T-helper 1 cell treated with Interleukin-12 subunit alpha and Interleukin-12 subunit beta and Interleukin-4 antibody, amounts not matched to agents 30 ng/mL and 1 ng/mL, for 36 hours (primary cell): ENCODE results near the gene TINAGL1. TPM values are rescaled to one million over a fixed set of nuclear protein-coding genes. Genes with fewer than 3 reads are reported as not detected.
"Not testable (repeated sequence)": the region's sequence is repeated elsewhere in the genome, so short reads cannot be mapped to it uniquely, and the experiment has no call there.

Experiments
- intact Hi-C: fragments of 100-400 bp; cut with micrococcal nuclease; formaldehyde crosslinking; loops from one replicate; pipeline ENCODE4 v1.15.1; 2024
- total RNA-seq: library from RNA; stranded (reverse); gene quantifications from 2 replicates; pipeline ENCODE4 v1.2.3, GENCODE V29; 2022

The TINAGL1 gene
- total RNA-seq, 1 donor from 2014 or later: not detected

DNA sequence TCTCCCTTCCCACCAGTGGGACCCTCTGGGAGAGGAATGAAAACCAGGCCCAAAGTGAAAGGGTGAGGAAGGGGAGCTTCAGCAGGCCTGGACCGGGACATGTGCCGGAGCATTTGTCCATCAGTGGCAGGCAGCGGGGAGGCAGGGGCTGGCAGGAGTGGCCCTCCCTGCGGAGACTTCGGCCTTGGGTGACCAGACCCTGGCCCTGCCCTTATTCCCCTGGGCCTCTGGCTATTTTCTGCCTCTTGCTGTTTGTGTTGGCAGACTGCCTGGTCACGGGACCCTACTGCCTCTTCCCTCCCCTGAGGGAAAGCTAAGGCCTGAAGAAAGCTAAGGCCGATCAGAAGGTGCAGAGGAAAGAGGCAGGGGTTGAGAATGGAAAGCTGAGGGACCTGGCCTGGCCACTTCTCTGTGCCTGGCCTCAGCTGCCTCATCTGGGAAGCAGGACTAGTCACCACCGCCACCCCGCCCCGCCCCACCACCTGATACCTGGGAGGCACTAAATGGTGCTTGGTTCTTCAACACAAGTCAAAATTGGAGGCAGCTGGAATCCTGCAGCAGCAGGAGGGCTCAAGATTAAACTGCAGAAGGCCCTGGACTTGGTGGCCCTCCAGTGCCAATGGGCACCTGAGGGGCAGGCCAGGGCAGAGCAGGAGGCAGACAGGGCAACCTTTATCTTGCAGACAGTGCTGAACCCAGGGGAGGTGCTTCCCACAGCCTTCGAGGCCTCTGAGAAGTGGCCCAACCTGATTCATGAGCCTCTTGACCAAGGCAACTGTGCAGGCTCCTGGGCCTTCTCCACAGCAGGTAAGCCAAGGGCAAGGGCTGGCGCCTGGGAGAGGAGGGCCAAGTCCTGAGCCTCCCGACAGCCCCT lies 7.9 kb downstream of the TINAGL1 start:
- intact Hi-C loops: no loop called here

DNA sequence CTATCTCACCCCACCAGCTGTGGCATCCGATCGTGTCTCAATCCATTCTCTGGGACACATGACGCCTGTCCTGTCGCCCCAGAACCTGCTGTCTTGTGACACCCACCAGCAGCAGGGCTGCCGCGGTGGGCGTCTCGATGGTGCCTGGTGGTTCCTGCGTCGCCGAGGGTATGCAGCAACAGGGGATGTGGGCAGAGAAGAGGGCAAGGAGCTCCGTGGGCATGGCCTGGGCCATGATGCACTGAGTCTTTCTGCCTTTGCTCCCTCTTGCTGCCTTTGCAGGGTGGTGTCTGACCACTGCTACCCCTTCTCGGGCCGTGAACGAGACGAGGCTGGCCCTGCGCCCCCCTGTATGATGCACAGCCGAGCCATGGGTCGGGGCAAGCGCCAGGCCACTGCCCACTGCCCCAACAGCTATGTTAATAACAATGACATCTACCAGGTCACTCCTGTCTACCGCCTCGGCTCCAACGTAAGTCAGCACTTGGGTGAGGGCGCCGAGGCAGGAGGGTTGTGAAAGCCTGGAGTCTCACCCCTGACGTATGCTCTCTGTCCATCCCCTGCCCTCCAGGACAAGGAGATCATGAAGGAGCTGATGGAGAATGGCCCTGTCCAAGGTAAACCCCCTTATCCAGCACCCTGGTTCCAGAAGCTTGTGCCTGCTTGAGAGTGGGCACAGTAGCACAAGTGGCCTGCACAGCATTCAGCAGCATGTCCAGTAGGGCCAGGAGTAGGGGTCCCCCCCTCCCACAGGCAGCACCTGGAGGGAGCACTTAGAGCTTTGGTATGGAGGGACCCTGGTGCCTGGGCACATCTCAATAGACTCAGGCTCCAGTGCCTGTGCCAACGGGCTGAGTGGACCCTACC lies 8.8 kb downstream of the TINAGL1 start:
- intact Hi-C loops: no loop called here

DNA sequence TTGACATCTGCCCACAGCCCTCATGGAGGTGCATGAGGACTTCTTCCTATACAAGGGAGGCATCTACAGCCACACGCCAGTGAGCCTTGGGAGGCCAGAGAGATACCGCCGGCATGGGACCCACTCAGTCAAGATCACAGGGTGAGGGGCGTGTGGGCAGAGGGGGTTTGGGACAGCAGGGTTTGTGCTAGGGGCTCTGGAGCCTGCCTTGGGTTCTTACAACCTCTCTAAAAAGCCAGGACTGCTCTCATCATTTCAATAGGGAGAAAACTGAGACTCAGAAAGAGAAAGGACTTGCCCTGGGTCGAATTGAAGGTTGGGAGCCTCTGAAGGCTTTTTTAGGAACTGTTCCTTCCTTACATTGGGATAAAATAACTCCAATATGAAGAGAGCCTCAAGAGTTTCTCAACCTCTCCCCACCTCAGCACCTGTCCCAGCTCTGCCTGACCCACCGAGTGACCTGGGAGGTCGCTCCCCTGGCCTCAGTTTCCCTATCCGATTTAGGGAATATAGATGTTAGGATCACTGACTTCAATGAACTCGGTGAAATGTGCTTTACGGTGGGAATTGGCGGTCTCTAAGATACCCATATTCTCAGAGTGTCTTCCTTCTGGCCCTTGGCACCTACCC lies 9.5 kb downstream of the TINAGL1 start:
- intact Hi-C loops: no loop called here

DNA sequence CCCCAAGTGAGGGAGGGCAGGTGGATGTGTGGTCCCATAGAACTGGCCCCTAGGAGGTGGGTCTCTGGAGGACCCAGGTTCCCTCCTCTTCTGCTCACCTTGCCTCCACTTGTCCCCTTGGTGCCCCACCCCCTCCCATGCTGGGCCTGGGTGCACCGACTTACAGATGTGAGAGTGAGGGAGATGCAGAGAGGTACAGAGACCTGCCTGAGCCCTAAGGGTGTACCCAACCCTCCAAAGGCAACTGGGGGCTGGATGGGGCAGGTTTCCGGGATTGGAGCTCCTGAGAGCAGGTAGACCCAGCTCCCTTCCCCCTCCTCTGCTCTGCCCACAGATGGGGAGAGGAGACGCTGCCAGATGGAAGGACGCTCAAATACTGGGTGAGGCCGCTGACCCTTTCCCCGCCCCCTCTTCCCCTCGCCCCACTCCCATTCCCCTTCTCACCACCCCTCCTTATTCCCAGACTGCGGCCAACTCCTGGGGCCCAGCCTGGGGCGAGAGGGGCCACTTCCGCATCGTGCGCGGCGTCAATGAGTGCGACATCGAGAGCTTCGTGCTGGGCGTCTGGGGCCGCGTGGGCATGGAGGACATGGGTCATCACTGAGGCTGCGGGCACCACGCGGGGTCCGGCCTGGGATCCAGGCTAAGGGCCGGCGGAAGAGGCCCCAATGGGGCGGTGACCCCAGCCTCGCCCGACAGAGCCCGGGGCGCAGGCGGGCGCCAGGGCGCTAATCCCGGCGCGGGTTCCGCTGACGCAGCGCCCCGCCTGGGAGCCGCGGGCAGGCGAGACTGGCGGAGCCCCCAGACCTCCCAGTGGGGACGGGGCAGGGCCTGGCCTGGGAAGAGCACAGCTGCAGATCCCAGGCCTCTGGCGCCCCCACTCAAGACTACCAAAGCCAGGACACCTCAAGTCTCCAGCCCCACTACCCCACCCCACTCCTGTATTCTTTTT lies 10.3 kb downstream of the TINAGL1 start:
- intact Hi-C loops: no loop called here

DNA sequence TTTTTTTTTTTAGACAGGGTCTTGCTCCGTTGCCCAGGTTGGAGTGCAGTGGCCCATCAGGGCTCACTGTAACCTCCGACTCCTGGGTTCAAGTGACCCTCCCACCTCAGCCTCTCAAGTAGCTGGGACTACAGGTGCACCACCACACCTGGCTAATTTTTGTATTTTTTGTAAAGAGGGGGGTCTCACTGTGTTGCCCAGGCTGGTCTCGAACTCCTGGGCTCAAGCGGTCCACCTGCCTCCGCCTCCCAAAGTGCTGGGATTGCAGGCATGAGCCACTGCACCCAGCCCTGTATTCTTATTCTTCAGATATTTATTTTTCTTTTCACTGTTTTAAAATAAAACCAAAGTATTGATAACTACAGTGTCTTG lies 11.0 kb downstream of the TINAGL1 start:
- intact Hi-C loops: not testable (repeated sequence)

DNA sequence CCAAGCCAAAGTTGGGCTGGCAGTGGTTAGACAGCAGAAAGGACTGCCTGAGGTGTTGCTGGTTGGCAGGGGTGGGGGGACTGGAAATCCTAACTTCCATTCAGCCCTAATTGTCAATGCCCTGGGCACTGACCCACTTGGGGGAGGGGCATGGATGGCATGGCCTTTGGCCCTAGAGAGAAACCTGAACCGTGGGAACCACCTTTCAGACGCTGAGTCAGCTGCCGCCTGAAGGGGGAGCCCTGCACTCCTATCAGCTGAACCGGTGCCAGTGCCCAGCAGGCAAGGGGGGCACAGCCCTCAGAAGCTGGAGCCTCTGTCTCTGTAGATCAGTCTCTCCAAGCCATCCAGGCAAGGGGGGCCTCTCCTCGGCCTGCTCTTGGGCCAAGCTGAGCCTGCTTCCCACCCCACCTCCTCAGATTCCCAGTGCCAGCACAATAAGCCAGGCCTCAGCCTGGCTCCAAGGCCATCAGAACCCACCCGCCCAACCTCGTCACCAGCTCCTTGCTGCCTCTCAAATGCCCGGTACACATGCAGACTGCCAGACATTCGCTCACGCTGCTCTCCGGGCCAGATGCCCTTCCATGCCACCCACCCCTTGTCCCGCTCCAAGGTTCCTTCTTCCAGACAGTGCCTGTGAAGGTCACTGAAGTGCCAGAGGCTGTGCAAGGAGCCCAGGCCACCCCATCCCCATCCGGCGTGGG lies 11.6 kb downstream of the TINAGL1 start:
- intact Hi-C loops: no loop called here

DNA sequence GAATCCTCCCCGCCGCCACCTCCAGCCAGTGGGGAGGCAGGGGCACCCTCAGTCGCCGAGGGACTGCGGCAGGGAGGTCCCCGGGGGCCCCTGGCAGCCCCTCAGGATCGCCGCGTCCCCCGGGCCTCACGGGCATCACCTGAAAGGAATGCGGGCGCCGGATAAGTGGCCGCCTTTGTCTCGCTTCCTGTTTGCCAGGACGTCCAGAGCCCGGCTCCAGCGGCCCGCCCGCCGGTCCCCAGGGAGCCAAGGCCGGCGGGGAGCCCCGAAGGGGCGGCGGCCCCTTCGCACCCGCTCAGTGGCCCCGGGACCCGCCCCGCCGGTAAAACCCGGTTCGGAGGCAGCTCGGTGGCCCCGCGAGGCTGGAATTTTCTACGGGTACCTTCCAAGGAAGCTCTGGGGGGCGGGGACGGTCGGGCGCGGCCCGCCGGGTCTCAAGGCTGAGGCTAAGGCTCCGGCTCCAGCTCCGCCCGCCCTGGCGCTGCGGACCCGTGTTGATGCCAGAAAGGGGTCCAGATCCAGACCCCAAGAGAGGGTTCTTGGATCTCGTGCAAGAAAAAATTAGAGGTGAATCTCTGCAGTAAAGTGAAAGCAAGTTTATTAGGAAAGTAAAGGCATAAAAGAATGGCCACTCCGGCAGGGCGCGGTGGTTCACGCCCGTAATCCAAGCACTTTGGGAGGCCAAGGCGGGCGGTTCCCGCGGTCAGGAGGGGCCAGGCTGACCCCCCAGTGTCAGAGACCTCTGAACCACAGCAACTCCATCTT lies 12.6 kb downstream of the TINAGL1 start:
- intact Hi-C loops: no loop called here

DNA sequence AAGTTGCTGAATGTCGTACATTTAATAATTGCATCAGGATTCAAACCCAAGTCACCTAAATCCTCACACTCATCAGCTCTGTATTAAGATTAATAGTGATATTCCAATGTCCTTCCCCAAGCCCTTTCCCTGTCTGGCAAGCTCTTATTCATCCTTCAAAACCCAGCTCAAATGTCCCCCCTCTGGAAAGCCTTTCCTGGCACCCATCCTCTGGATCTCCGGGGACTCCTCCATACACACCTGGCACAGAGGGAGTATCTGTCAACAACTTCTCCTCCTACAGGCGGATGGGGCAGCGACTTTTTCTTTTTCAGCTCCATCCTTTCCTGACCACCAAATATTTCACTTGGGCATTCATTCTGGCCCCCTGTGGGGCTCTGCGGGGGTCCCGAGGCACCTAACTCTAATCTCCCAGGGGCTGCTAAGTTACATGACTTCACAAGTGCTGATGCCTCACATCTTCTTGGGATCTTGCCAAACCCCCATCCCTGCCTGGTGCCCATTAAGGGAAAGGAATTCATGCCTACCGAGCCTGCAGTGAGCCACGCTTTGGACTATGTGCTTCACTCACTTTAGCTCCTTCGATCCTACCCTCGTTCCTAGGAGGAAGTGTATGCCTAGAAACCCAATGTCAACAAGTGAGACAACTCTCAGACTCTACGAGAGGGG lies 15.2 kb downstream of the TINAGL1 start:
- intact Hi-C loops: no loop called here

DNA sequence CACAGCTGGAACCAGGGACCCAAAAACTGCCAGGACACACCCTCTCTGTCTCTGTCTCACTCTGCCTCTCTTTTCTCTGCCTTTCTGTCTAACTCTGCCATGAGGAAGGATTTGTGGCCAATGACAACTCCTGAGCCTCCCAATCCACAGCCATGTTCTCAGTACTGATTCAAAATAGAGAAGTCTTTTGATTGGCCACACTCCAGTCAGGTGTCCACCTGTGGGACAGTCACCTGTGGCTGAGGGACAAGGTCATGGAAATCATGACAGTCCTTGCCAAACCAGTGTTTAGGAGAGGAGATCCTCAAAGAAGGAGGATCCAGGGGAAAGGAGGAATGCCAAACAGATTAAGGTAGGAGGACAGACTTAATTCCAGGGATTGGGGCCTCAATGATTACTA lies 15.8 kb downstream of the TINAGL1 start:
- intact Hi-C loops: no loop called here

DNA sequence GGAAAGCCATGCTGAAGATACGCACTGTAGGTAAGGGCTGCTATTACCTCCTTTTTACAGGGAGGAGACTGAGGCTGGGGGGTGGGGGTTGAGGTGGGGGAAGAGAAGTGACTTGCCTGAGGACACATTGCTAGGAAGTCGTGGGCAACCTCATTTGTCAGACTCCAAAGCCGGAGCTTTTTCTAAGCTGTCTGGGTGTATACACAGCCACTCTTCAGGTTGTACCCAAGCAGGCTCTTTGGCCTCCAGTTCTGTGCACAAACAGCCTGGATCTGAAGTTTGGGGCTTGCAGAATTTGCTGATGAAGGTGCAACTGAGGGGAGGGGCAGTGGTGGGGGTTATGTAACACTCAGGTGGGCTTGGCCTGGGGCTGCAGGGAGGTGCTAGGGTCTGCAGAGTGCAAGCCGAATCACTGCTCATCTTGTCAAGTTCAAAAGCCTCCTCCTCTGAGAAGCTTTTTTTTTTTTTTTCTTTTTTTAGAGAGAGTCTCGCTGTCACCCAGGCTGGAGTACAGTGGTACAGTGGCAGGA lies 16.9 kb downstream of the TINAGL1 start:
- intact Hi-C loops: no loop called here

DNA sequence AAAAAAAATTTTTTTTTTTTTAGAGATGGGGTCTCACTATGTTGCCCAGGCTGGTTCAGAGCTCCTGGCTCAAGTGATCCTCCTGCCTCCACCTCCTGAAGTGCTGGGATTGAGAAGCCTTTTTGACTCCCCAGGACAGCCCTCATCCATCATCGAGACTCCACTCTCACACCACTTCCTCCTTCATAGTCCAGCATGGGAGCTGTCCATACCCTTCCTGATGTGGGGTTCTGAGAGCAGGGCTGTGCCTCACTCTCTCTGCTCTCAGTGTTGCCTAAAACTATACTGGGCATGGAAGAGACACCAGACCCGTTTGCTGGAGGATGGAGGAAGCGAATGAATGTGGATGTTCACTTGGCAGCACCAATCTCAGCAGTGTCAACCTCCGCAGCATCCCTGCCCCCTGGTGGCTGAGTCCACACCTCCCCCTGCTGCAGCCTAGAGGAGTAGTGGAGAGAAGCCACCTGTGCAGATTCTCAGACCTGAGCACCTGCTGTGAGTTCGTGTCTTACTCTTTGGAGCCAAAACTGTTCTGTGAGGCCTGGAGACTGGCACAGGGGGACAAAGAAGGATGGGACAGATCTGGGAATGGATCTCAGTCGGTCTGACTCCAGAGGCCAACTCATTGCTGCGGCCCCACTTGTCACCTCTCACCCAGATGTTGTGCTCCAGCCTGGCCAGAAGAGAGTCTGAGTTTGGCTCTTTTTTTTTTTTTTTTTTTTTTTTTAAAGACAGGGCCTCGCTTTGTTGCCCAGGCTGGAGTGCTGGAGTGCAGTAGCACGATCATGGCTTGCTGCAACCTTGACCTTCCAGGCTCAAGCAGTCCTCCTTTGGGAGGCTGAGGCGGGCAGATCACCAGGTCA lies 17.7 kb downstream of the TINAGL1 start:
- intact Hi-C loops: no loop called here

DNA sequence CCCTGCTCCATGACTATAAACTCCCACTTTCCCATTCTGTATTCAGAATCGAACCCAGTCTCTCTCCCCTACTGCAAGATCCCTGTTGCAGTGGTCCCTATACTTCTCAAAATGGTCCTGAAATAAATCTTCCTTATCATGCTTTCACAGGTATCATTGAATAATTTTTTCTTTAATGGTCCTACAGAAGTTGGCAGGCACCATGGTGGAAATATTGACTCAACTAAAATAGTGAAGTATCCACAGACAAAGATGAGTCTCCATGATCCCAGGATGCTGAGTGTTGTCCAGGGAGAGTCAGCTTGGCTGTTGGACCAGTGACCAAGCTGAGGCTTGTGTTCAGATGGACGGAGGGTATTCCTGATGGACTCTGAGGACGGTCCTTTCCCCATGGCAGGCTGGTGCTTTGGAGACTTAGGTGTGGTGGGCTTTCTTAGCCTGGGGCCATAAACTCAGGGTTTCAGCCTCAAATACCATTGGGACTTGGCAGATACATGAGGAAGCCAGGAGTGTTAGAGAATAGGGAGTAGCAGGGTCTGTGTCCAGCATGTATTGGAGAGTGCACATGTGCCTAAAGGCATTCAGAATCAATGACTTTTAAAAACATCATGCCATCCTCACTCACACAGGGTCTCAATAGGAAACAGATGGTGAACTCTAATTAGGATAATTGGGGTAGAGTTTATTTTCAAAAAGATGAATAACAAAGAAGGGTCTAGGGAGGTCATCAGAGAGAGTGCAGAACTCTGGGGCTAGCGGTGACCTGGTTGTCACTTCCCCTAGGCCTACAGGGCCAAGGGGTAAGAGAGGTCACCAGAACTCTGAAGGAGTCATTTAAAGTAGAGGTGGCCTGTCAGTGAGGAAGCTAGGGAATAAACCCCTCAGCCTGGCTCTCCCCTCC lies 19.8 kb downstream of the TINAGL1 start:
- intact Hi-C loops: no loop called here

DNA sequence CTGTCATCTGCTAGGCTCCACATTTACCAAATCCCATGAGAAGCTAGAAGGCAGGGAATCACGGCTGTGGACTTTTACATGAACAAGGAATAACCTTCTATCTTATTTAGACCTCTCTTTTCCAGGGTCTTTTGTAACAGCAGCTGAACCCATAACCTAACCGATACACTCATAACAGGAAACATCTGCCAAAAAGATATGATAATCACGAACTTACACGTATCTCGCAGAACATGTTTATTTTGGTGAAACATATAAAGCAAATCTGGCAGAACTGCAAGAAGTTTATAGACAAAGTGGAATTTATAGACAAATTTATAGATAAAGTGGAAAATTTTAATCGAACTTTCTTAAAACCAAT lies 20.4 kb downstream of the TINAGL1 start:
- intact Hi-C loops: no loop called here

DNA sequence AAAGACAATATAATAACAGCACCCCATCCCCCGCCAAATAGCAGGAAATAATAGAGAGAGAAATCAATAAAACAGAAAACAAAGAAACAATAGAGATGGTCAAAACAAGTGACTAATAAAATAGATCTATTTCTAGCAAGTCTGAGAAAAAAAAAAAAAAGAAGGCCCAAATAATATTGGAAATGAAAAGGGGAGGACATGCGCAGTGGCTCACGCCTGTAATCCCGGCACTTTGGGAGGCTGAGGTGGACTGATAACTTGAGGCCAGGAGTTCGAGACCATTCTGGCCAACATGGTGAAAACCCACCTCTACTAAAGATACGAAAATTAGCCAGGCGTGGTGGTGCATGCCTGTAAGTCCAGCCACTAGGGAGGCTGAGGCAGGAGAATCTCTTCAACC lies 22.7 kb downstream of the TINAGL1 start:
- intact Hi-C loops: no loop called here

DNA sequence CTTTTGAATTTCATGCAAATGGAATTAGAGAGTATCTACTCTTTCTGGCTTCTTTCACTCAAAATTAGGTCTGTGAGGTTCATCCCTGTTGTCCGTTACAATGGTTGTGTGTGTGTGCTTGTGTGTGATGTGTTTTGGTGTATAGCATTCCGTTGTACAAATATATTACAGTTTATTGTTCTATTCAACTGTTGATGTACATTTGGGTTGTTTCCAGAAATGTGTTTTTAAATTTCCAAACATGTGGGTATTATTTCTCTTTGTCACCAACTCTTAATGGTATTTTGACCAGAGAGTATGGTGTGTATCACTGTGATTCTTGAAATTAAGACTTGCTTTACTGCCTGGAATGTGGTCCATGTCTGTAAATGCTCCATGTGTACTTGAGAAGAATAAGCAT lies 24.3 kb downstream of the TINAGL1 start:
- intact Hi-C loops: no loop called here

DNA sequence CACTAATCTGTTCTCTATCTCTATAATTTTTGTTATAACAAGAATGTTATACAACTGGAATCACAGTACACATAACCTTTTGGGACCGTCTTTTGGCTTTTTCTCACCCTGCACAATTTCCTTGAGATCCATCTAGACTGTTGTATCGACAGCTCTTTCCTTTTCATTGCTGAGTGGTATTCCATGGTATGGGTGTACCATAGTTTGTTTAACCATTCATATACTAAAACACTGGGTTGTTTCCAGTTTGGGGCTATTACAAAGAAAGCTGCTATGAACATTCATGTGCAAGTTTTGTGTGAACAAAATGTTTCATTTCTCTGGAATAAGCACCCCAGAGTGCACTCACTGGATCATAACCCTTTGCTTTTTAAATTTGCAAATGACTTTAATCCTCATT lies 25.8 kb downstream of the TINAGL1 start:
- intact Hi-C loops: no loop called here

DNA sequence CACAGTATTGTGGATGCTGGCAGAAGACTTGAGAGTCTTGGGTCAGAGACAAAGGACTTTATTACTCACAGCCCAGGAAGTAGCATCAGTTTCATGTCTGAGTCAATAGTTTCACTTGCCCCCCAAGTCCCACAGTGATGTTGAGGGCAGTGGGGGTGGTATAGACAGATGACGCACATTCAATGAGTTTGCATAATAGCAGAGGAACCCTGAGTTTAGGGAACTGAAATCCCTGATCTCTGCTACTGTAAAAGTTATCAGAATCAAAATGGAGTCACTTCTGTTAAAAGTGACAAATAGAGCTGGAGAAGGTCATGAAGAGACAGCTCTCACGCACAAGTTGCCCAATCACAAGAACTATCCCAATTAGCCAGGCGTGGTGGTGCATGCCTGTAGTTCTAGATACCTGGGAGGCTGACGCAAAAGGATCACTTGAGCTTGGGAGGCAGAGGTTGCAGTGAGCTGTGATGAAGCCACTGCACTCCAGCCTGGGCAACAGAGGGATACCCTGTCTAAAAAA lies 29.7 kb downstream of the TINAGL1 start:
- intact Hi-C loops: no loop called here
